ENCODE results near the gene TKTL1. TPM values are rescaled to one million over a fixed set of nuclear protein-coding genes. Genes with fewer than 3 reads are reported as not detected.
"Not testable (repeated sequence)": the region's sequence is repeated elsewhere in the genome, so short reads cannot be mapped to it uniquely, and the experiment has no call there.

Gene TKTL1
- total and polyA plus RNA-seq, 5 experiments from 2014 or later, result 1.1 to 56.4 (median 38.8) TPM

DNA sequence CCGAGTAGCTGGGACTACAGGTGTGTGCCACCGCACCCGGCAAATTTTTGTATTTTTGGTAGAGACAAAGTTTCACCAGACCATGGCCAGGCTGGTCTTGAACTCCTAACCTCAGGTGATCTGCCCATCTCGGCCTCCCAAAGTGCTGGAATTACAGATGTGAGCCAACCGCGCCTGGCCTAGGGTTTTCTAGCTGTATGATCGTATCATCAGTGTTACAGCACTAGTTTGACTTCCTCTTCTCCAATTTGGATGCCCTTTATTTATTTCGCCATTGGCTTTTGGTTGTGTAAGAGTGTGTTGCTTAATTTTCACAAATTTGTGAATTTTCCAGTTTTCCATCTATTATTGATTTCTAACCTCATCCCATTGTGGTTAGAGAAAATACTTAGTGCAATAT, 5.2 kb downstream of the TKTL1 start:
- POLR2A ChIA-PET, result no interaction called here
- H3K9me3 Mint-ChIP-seq, result no peaks in the 10 kb centered on the region
- H3K4me3 Mint-ChIP-seq, result no peak overlapping the region
- no peak overlapping the region for H3K27ac Mint-ChIP-seq
- ATAC-seq (no peak), DNase-seq (no peak)
- no peaks in the 10 kb centered on the region for H3K27me3 Mint-ChIP-seq
- peaks cover 0 to 34% (median 0%) of the 10 kb centered on the region in 4 donors for H3K4me1 Mint-ChIP-seq
- H3K36me3 Mint-ChIP-seq, result no peaks in the 10 kb centered on the region

DNA sequence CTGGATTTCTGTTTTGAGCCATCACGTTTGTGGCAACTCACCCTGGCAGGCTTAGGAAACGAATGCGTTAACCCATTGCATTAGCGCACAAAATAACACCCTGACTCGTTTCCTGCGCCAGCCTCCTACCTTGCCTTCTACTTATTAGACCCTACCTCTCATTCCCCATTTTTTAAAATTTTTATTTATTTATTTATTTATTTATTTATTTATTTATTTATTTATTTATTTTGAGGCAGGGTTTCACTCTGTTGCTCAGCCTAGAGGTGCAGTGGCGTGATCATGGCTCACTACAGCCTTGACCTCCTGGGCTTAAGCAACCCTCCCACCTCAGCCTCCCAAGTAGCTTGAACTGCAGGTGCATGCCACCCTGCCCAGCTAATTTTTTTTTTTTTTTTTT, 7.4 kb downstream of the TKTL1 start:
- H3K4me1 Mint-ChIP-seq, result peaks cover 5 to 42% (median 10%) of the 10 kb centered on the region in 4 donors
- H3K9me3 Mint-ChIP-seq, H3K4me3 Mint-ChIP-seq, H3K27ac Mint-ChIP-seq, POLR2A ChIA-PET, H3K27me3 Mint-ChIP-seq, DNase-seq, H3K36me3 Mint-ChIP-seq, ATAC-seq: not testable (repeated sequence)

DNA sequence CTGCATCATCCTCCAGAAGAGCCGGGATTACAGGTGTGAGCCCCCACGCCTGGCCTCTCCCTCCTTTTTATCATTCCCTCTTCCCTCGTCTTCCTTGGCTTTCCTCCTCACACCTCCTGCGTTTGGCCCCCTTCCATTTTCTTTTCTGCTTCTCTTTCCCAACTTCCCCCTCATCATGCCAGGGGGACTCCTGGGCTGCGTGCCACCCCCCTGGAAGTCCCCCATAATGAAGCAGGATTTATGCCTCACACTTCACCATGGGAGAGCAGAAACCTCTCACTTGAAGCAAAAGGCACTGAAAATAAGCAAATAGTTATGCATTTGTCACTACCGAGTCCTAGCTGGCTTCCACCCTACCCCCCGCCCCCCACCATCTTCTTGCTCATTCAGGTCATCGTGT, 7.9 kb downstream of the TKTL1 start:
- H3K9me3 Mint-ChIP-seq, result no peaks in the 10 kb centered on the region
- peaks cover 10 to 42% (median 14%) of the 10 kb centered on the region in 4 donors for H3K4me1 Mint-ChIP-seq
- DNase-seq (no peak), ATAC-seq (no peak)
- POLR2A ChIA-PET, result interaction anchor here (0.5 kb wide), 1 partner anchor 194 kb away, joined by 3 read pairs; no protein-coding TSS in a partner anchor
- H3K27ac Mint-ChIP-seq, result peak overlapping the region in 1 of 10 donors; percentile 83
- H3K36me3 Mint-ChIP-seq, result no peaks in the 10 kb centered on the region
- H3K4me3 Mint-ChIP-seq, result no peak overlapping the region
- H3K27me3 Mint-ChIP-seq, result no peaks in the 10 kb centered on the region

DNA sequence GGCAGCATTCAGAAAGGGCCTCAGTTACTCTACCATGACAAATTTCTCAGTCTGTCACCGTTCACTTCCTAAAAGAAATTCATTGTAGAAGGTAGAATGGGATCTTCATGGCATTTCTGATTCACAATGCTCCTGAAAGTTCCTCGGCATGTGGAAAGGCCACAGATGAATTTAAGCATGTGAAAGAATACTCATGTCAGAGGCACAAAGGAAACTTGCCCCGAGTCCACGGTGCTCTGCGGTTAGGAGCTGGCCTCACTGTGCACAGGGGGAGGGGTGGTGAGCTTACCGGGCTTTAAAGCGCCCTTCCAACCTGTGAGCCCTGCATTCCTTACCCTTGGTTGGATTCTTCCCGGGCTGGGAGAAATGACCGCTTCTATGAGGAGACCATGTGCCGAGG, 9.3 kb downstream of the TKTL1 start:
- Mint-ChIP-seq H3K4me3 (no peak overlapping the region), H3K27ac (peak overlapping the region in 1 of 10 donors; percentile 71), H3K36me3 (no peaks in the 10 kb centered on the region), H3K4me1 (peaks cover 11 to 41% (median 21%) of the 10 kb centered on the region in 4 donors), H3K9me3 (no peaks in the 10 kb centered on the region), H3K27me3 (no peaks in the 10 kb centered on the region)
- ATAC-seq (no peak), DNase-seq (no peak)
- POLR2A ChIA-PET, result no interaction called here

DNA sequence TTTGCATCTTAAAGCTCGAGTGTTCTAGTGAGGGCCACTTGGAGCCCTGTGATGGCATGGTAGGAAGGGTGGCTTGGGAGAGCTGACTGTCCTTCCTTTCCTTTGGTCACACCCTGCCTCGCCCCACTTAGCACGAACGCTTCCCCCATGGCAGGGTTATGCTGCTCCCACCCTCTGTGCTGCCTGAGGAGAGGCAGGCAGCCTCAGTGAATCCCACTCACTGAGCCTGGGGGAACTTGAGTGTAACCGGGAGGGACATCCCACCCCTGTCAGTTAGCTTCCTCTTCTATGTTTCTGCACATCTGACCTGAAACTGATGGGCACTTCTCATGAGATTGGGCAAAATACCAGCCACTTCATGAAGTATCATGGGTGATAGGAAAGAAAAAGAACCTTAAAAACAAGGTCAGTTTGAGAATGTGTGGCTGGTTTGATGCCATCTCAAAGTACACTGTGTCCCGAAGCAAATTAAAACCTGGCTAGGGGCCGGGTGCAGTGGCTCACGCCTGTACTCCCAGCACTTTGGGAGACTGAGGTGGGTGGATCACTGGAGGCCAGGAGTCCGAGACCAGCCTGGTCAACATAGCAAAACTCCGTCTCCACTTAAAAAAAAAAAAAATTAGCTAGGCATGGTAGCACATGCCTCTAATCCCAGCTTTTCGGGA, 10.1 kb downstream of the TKTL1 start:
- DNase-seq (no peak), ATAC-seq (no peak)
- Mint-ChIP-seq H3K27me3 (no peaks in the 10 kb centered on the region), H3K27ac (no peak overlapping the region), H3K4me1 (peaks cover 11 to 38% (median 21%) of the 10 kb centered on the region in 4 donors), H3K9me3 (no peaks in the 10 kb centered on the region), H3K36me3 (no peaks in the 10 kb centered on the region), H3K4me3 (peak overlapping the region in 1 of 10 donors; percentile 60)
- POLR2A ChIA-PET, result interaction anchor here (1.1 kb wide), 1 partner anchor 169 kb away, joined by 3 read pairs; no protein-coding TSS in a partner anchor

DNA sequence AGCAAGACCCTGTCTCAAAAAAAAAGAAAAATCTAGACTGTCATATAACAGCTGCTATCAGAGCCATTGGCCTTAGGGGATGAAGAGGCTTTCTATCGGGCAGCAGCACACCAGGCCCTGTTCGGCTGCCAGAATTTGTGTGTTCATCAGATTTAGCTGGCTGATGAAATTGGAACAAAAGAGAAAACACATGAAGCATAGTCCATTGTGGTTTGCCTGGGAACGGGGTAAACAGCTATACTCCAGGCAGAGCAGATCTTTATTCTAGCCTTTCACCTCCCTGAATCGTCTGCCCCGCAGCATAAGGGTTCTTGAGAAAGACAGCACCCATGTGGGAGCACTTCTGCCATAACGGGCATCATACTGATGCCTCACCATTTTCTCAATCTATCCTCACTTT, 11.6 kb downstream of the TKTL1 start:
- DNase-seq (no peak), ATAC-seq (no peak)
- POLR2A ChIA-PET, result interaction anchor here (1.9 kb wide), 1 partner anchor 10 kb away, joined by 6 read pairs; no protein-coding TSS in a partner anchor
- H3K4me1 Mint-ChIP-seq, result peaks cover 11 to 41% (median 23%) of the 10 kb centered on the region in 4 donors
- H3K4me3 Mint-ChIP-seq, result no peak overlapping the region
- H3K36me3 Mint-ChIP-seq, result no peaks in the 10 kb centered on the region
- no peaks in the 10 kb centered on the region for H3K27me3 Mint-ChIP-seq
- H3K27ac Mint-ChIP-seq, result peak overlapping the region in 1 of 10 donors; percentile 89
- H3K9me3 Mint-ChIP-seq, result no peaks in the 10 kb centered on the region

DNA sequence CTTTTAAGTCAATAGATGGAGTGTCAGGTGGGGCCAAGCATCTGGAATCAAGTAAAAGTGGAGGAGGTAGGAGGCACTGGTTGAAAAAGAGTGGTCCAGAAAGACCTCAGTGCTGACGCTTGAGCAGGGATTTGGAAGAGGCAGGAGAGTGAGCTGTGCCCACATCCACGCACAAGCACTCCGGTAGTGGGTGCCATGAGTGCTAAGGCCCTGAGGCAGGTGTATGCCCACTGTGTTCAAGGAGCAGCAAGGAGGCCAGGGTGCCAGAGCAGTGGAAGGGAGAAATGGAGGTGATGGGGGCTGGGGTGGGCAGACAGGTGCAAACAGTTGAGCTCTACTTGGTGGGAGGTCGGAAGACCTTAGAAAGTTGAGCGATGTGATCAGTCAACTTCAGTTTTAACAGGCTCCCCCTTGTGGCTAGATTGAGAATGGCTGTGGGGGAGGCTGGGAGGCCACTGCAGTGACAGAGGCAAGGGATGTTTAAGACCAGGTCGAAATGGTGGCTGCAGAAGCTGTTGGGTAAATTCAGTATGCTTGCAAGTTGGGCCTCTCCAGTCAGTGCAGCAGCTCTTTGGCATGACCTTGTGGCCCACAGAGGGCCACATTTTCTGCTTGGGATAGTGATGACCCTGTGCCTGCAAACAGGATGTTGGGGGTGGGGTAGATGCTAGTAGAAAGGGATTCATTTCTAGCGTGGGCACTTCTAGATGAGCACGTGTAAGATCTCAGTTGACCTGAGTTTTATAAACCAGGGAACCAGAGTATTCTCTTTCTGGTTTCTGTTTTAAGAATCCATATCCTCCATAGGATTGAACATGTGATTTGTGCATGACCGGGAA, 12.7 kb downstream of the TKTL1 start:
- ATAC-seq (peak; percentile 87 to 93), DNase-seq (peak; percentile 55 to 88 (median 75))
- Mint-ChIP-seq H3K27ac (peak overlapping the region in 9 of 10 donors; percentile 6 to 89 (median 78)), H3K4me3 (peak overlapping the region in 7 of 10 donors; percentile 12 to 68 (median 55)), H3K36me3 (no peaks in the 10 kb centered on the region), H3K9me3 (no peaks in the 10 kb centered on the region), H3K27me3 (no peaks in the 10 kb centered on the region), H3K4me1 (peaks cover 15 to 49% (median 31%) of the 10 kb centered on the region in 4 donors)
- POLR2A ChIA-PET, result interaction anchor here (0.6 to 1.9 kb wide), 6 partner anchors 9 to 299 kb away, joined by 3 to 6 read pairs (median 4); partner anchors contain the start of gene RPL10

DNA sequence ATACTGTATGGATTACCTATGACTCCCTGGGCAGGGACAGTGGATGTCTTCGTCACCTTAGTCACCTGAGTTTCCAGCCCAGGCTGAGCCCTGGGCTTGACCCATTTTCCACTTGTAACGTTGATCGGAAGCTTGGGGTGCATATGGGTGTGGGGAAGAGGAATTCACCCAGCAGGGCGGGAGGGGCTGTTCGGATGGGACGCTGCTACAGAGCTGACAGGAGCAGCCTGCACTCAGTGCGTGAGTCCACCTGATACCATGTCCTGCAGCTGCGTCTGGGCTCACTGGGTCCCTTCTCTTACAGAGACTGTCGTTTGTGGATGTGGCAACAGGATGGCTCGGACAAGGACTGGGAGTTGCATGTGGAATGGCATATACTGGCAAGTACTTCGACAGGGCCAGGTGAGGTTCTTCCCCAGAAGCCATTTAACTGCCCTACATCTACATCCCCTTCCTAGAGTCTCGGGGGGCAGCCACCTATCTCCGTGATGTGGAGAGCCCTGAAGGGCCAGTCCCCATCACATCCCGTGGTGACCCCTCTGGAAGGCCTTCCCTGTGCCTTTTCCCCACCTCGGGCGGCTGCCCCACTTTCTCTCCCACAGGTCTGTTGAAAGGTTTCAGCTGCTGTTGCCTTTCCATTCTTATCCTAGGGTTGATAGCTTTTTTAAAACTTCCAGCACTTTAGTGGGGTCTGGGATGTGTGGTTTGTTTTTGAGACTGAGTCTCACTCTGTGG, 13.6 kb downstream of the TKTL1 start:
- Mint-ChIP-seq H3K36me3 (no peaks in the 10 kb centered on the region), H3K4me1 (peaks cover 17 to 50% (median 33%) of the 10 kb centered on the region in 4 donors), H3K27me3 (no peaks in the 10 kb centered on the region), H3K9me3 (no peaks in the 10 kb centered on the region), H3K4me3 (no peak overlapping the region), H3K27ac (peak overlapping the region in 1 of 10 donors; percentile 59)
- ATAC-seq (no peak), DNase-seq (no peak)
- POLR2A ChIA-PET, result interaction anchor here (0.7 to 1.9 kb wide), 4 partner anchors 8 to 230 kb away, joined by 3 to 6 read pairs (median 4); partner anchors contain the start of gene RPL10

DNA sequence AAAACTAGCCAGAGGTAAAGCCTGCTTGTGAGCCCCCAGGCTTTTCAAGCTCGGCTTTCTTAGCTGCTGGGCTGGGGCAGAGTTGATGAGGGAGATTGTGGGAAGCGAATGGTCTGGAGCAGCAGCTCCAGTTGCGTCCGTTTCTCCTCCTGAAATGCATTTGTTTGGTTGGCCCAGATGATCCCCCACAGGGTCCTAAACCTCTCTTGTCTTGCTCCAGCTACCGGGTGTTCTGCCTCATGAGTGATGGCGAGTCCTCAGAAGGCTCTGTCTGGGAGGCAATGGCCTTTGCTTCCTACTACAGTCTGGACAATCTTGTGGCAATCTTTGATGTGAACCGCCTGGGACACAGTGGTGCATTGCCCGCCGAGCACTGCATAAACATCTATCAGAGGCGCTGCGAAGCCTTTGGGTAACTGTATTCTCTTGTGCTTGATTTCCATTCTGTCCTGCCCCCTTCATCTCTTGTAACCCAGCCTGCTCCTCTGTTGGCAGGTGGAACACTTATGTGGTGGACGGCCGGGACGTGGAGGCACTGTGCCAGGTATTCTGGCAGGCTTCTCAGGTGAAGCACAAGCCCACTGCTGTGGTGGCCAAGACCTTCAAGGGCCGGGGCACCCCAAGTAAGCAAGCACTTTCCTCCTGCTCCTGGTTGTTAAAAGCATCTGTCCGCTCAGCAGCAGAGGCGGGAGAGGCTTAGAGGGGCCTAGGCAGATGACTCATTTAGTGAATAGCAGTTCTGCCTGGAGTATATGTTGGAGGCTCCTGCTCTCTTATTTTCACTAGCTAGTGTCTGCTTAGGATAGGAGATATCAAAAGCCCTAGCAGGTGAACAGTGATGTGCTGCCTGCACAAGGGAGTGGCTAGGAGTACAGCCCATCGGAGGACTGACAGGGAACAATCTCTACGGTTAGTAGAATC, 15.3 kb downstream of the TKTL1 start:
- Mint-ChIP-seq H3K27ac (peak overlapping the region in 1 of 10 donors; percentile 36), H3K4me3 (no peak overlapping the region), H3K36me3 (no peaks in the 10 kb centered on the region), H3K4me1 (peaks cover 17 to 39% (median 32%) of the 10 kb centered on the region in 4 donors), H3K9me3 (no peaks in the 10 kb centered on the region), H3K27me3 (no peaks in the 10 kb centered on the region)
- POLR2A ChIA-PET, result interaction anchor here (1.1 kb wide), 1 partner anchor 7 kb away, joined by 3 read pairs; no protein-coding TSS in a partner anchor
- no peak for DNase-seq
- no peak for ATAC-seq

DNA sequence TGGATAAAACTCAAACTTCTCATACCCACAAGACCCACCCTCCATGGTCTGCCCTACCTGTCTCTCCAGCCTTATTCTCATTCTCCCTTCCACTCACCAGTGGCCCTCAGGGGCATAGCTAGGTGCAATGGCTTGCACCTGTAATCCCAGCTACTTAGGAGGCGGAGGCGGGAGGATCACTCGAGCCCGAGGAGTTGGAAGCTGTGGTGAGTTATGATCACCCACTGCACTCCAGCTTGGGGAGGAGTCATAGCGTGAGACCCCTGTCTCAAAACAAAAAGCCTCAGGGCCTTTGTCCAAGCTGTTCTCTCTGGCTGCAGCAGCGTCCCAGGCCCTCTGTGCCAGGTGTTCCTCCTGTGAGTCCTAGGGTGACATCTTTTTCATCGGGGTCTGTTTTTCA, 16.5 kb downstream of the TKTL1 start:
- Mint-ChIP-seq H3K36me3 (no peaks in the 10 kb centered on the region), H3K27me3 (no peaks in the 10 kb centered on the region), H3K4me3 (no peak overlapping the region), H3K9me3 (no peaks in the 10 kb centered on the region), H3K4me1 (peaks cover 17 to 37% (median 31%) of the 10 kb centered on the region in 4 donors), H3K27ac (peak overlapping the region in 2 of 10 donors; percentile 31 to 75)
- no peak for DNase-seq
- ATAC-seq, result no peak
- POLR2A ChIA-PET, result no interaction called here

DNA sequence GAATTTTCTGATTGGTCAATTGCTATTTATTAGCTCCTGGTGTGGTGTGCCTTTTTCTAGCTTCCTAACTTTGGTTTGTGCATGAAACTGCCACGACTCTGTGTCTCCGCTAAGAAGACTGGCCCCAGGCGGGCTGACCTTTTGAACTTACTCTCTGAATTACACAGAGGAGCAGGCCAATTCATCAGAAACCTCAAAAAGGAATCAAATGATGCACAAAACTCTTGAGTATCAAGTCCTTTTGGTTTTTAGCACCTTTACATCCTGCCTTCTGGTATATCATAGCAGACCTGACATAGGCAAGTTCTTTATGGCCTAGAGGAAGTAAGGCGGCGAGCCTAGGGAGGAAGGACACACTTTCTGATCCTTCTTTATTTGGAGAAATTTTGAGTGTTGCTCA, 17.6 kb downstream of the TKTL1 start:
- ATAC-seq (peak in 1 of 2 donors; percentile 47), DNase-seq (no peak)
- H3K9me3 Mint-ChIP-seq, result no peaks in the 10 kb centered on the region
- H3K27me3 Mint-ChIP-seq, result no peaks in the 10 kb centered on the region
- POLR2A ChIA-PET, result interaction anchor here (1.2 kb wide), 1 partner anchor 14 kb away, joined by 6 read pairs; no protein-coding TSS in a partner anchor
- peak overlapping the region in 9 of 10 donors; percentile 22 to 86 (median 44) for H3K27ac Mint-ChIP-seq
- peaks cover 15 to 33% (median 29%) of the 10 kb centered on the region in 4 donors for H3K4me1 Mint-ChIP-seq
- H3K36me3 Mint-ChIP-seq, result no peaks in the 10 kb centered on the region
- H3K4me3 Mint-ChIP-seq, result no peak overlapping the region

Measured in naive thymus-derived CD8-positive, alpha-beta T cell (primary cell).